Middle frontal gyrus (tissue), 1 donor: ENCODE results near the gene C9orf50.
"Not testable (repeated sequence)": the region's sequence is repeated elsewhere in the genome, so short reads cannot be mapped to it uniquely, and the experiment has no call there.

Source experiments
- DNase-seq: peaks from one replicate; pipeline ENCODE4 v3.0.0-alpha.2; 2015; ENCODE audit warnings: low spot score; ENCODE audit errors: extremely low spot score

The C9orf50 gene

DNA sequence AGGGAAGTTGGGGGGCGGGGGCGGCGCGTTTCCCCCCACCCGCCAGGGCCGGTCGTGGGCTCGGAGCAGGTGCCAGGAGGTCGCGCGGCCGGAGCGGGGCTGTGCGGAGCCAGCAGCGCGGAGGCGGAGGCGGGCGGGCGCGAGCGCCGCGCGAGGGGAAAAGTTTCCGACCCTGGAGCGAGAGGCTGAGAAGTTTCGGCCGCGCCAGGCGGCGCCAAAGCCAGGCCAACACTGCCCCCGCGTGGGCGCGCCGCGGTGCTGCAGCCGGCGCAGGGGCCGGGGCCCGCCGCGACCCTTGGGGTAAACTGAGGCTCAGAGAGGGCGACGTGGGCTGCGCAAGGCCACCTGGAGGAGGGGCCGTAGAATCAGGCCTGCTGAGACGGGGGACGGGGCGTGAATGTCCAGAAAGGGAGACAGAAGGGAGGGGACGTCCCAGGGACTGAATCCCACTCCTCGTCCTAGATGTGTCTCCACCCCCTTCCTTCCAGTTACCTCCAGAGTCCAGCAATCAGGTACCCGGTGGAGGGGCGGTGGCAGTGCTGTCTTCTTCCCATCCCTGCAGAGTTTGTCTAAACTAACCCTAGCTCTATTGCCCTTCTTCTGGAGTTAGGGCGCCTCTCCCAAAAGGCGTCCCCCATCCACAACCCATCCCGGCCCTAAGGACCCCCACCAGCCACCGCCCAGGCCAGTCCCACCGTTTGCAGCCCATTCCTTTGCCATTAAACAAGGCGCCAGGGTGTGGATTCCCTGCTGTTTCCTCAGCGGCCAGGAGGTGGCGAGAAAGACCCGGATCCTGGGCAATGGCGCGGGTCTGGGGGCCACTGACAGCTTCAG is 10.2 kb downstream of the C9orf50 start:
- no peak for DNase-seq

GRCh38 chr9:129610213-129610472 is 10.8 kb downstream of the C9orf50 start:
- no peak for DNase-seq

GRCh38 chr9:129609486-129610212 is 11.3 kb downstream of the C9orf50 start:
- DNase-seq, result no peak

DNA sequence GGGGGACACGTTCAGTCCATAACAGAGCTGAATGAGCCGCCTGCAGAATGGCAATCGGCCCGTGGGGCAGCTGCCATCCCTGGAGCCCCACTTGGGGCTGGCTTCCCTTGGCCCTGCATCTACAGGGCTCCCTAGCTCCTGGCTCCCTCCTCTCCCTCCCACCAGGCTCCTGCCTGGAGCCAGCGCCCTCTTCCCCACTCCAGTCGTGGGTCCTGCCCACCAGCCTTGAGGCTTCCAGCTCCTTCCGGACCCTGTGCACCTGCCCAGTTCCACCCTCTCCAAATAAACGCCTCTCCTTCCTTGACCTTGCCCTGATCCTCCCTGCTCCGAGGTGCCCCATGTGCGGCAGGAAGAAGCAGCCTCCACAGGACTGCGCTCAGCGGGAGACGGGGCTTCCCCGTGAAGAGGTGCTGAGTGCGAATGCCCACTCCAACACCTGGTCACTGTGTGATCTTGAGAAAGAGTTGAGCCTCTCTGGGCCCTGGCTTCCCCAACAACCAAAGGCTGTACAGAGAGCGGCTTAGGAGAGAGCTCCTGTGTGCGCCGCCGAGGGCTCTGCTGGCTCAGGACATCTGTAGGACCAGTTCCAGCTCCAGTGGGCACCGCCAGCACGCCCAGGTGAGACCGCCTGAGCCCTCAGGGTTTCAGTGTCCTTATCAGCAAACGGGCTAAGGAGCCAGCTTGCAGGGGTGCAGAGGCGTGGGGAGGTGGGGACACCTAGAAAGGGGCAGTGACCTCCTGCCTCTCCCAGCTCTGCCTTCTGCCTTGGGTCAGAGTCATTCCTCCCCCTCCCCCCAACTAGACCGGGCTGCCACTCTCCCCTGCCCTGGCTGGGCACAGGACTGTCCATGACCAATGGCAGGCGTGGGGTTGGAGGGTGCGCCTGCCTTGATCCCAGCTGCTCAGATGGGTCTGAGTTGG is 12.1 kb downstream of the C9orf50 start:
- no peak for DNase-seq

GRCh38 chr9:129607027-129607387 is 13.9 kb downstream of the C9orf50 start:
- no peak for DNase-seq

- no peak for DNase-seq
Measured at GRCh38 chr9:129606161-129607026, 14.5 kb downstream of the C9orf50 start.

GRCh38 chr9:129604766-129605163 is 16.1 kb downstream of the C9orf50 start:
- DNase-seq, result no peak

- no peak for DNase-seq
Measured at GRCh38 chr9:129604056-129604765, 16.7 kb downstream of the C9orf50 start.

- DNase-seq, result no peak
Measured at GRCh38 chr9:129602598-129603415, 18.1 kb downstream of the C9orf50 start.

GRCh38 chr9:129601082-129601674 is 19.7 kb downstream of the C9orf50 start:
- no peak for DNase-seq

- no peak for DNase-seq
Measured at GRCh38 chr9:129598089-129598596, 22.8 kb downstream of the C9orf50 start.

GRCh38 chr9:129597355-129598088 is 23.4 kb downstream of the C9orf50 start:
- DNase-seq, result no peak

DNA sequence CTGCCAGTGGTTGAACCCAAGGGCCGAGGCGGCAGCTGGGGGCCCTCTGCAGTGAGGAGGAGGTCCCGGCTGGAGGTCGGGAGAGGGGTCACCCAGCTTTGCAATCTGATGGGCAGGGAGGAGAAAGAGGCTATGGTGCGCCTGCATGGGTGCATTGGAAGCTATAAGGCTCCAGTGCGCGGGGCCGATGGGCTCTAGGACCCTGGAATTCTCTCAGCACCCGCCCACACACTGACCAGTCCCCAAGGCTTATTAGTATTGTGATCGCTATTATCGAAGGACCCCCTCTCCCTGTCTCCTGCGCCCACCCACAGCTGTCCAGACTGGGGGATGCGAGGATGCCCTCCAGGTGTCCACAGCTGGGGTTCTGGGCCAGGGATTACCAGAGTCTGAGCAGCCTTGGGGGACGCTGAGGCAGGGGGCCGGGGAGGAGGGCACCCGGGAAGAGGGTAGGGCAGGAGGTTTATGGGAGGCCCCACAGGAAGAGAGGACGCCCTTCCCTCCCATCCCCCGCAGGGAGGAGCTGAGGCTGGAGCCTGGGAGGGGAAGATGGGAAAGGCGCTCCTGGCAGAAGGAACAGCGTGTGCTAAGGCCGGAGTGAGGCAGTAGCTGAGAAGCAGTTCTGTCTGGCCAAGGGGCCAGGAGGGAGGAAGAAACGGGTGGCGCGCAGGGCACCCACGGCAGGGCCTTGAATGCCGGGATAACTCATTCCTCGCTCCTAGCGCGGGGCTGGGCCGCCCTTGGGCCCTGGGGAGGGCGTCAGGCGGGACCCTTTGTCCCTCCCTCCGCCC is 24.2 kb downstream of the C9orf50 start:
- DNase-seq, result no peak

DNA sequence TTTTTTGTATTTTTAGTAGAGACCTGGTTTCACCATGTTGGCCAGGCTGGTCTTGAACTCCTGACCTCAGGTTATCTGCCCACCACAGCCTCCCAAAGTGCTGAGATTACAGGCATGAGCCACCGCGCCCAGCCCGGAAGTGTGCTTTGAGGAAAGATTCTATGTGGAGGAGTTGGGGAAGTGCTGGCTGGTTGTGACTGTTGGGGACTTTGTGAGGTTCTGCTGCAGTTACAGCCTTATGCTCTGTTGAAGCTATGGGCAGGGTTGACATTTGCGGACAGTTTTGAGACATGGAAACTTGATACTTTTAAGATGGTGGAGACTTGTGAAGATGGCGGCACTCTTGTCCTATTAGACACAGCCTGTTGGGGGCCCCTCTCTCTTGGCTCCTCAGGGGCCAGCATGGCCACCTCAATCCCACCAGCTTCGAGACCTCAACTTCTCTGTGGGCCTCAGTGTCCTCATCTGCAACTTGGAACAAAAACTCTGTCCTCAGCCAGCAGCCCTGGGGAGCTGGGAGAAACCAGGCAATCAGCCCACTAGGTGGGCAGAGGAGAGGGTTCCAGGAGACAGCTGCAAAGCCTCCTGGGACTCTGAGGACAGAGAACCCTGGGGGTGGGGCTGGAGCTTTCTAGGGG is 24.9 kb downstream of the C9orf50 start:
- DNase-seq, result no peak

- DNase-seq, result no peak
Measured at GRCh38 chr9:129595311-129595741, 25.6 kb downstream of the C9orf50 start.

GRCh38 chr9:129594632-129595031 is 26.3 kb downstream of the C9orf50 start:
- no peak for DNase-seq

DNA sequence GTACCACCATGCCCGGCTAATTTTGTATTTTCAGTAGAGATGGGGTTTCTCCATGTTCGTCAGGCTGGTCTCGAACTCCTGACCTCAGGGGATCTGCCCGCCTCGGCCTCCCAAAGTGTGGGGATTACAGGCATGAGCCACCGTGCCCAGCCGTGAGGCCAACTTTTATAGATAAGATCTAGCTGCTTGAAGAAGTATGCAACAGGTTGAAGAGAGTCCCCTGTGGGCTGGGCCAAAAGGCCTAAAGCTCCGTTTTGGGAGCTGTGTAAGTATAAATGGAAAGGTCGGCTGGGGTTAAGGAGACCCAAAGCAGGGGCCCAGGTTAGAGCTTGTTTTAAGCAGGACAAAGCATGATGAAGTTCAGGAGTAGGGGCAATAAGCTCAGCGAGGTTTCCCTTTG is 28.1 kb downstream of the C9orf50 start:
- not testable (repeated sequence) for DNase-seq
